Frontal cortex (tissue), 4 donors: ENCODE measurements around the gene NBAS. TPM values are rescaled to one million over a fixed set of nuclear protein-coding genes. Genes with fewer than 3 reads are reported as not detected.
"Not testable (repeated sequence)": the region's sequence is repeated elsewhere in the genome, so short reads cannot be mapped to it uniquely, and the experiment has no call there.

Source experiments
- DNase-seq, 2 donors: peaks; one replicate each; pipeline ENCODE4 v3.0.0; 2012; ENCODE audit warnings: low spot score in 2 of 2
- FAIRE-seq: peaks from 2 replicates; lab custom pipeline; 2012; peaks lifted over from hg19 to GRCh38; lab: Jason Lieb, UNC
- total RNA-seq: library from RNA; depleted of rRNA; stranded (reverse); fragments of >200 nt; gene quantifications from one replicate; pipeline ENCODE4 v1.2.3, GENCODE V29; 2014
- donor health status: control.
- donor health status: control.
- donor health status: control.

The NBAS gene
- total RNA-seq, 1 donor from 2014 or later = 173 TPM

DNA sequence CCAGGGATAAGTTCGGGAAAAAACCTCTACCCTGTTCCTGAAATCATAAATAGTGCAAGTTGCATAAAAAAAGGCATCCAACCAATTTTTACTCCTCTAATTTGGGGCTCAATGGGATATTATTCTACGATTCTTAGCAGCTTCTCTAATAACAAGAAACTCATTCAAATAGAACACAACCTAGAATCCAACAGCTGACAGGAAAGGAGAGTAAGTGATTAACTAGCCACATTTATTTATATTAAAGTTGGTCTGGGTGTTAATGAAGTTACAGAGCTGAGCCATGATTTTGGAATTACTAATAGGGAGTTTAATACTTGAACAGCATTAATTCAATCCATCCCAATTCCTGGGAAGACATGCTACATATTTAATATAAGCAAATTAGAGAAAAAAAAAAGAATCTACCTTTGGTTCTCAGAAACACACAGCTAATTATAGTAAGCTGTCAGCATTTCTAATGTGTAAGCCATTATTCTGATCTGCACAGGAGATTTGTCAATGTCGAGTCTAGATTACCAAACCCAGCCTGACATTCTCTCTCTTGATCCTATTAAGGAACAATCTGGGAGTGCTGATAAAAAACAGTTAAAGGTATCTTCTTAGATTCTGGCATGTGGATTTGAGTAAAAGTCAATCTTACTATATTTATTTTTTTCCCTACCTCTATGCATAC lies 267.7 kb downstream of the NBAS start:
- no peak for DNase-seq
- no peak for FAIRE-seq

DNA sequence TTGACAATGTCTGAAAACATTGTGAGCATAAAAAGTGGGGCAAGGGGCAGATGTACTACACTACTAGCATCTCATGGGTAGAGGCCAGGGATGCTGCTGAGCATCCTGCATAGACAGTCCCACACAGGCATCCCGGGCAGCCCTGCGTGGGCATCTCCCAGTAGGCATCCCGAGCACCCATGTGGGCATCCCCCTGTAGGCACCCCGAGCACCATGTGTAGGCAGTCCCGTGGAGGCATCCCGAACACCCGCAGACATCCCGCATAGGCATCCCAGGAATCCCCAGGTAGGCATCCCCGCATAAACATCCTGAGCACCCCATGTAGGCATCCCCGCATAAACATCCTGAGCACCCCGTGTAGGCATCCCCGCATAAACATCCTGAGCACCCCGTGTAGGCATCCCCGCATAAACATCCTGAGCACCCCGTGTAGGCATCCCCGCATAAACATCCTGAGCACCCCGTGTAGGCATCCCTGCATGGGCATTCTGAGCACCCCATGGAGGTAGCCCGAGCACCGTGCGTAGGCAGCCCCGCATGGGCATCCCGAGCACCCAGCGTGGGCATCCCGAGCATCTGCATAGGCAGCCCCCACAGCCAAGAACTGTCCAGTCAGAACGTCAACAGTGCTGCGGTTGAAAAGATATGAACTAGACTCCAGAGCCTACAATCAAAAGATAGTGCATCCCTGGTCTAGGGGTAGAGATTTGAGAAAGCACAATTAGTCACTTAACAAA lies 273.5 kb downstream of the NBAS start:
- FAIRE-seq = no peak
- DNase-seq = no peak

DNA sequence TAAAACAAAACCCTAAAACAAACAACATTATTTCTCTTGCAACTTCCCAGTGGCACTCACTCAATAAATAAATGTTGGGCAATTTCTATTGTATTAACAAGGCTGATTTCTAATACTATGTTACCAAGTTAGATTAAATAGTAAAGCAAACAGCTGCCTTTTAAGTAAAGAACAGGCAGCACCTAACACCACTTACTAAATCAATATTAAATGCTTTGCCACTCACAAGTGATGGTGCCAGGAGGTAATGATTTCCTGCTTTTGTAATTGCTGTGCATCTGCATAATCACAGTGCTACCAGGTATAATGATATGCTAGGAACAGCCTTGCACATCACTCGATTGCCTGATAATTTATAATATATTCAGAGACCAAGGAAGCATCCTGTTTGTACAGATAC lies 276.5 kb downstream of the NBAS start:
- FAIRE-seq (no peak), DNase-seq (no peak)

DNA sequence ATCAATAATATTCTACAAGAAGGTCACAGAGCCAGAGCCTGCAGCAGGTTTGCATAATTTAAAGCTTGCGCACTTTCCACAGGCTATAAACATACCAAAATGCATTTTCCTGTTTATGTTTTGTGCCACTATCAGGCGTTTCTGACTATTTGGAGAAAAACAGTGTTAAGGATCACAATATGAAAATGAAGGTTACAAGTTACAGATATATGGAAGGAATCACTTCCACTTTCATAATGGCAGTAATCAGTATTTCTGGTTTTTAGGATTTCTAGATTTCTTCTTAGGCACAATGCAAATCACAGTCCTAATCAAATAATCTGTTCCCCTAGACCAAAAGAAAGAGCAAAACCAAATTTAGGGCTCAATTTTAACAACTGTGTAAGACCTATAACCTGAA lies 279.5 kb downstream of the NBAS start:
- FAIRE-seq (no peak), DNase-seq (no peak)

DNA sequence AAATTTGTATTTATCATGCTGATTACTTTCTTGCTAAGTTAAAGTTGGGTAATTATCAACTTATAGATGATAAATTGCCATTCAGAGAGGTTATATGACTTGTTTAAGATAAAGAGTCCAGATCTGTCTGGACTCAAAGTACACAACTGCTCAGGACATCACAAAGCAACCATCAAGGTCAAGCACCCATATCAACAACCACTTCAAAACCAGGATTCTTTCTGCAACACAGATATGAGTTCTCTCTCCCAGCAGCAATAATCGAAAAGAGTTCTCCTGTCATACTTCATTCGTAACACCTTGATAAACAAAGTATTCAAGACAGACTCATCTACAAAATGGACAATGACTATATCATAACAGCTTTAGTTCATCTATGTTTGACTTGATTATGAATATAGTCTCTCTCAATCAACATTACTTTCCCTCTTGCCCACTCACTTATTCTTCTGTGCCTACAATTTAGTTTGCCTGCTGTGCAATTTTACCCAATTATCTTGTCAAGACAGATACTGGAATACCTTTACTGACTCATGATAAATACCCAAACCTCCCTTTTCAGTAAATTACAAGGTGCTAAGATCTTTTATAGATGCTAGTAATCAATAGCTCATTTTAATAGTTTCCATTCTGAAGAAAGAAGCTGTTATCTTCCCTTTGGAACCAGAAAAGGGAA lies 281.8 kb downstream of the NBAS start:
- no peak for FAIRE-seq
- no peak for DNase-seq

DNA sequence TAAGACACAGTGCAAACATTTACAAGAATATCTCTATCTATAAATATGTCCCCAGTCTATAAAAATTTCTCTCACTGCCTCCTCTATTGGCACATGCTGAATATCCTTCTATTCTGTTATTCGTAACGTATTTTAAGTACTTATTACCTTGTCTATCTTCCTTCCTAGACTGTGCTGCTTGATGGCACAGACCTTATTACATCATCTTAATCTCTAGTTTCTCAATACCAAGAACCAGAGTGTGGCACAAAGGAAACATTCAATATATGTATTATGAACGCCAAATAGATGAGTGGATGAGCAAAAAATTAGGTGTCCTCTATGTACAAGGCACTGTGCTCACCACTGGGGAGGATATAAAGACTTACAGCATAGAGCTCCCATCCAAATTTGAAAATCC lies 282.8 kb downstream of the NBAS start:
- no peak for FAIRE-seq
- no peak for DNase-seq

DNA sequence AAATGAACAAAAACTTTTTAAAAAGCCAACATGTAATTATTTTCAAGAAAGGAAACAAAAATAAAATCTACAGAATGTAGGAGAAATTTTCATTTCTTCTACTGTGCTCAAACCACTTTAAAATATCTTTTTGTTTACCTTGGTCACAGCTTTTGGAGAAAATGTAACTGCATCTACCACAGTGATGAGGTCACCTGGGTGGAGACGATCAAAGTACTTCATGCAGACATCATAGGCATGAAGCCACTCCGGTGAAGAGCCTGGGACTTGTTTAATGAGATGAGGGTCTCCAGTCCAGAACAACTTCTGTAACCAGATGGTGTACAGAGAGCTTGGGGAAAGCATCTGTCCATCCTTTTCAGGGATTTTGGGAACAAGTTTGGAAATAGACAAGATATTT lies 285.8 kb downstream of the NBAS start:
- DNase-seq = no peak

DNA sequence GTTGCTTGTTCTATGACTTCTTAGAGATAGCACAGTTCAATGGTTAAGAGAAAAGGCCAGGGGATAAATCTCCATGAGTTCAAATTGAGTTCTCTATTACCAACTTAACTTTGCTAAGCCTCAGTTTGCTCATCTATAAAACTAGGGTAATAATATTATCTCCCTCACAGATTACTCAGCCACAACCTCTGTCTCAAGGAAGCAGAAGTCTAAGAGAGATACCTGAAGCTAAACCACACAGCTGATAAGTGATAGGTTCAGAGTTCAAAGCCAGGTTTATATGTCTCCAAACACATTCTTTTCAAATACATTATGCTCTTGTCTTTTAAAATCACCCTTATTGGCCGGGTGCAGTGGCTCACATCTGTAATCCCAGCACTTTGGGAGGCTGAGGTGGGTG lies 287.7 kb downstream of the NBAS start:
- DNase-seq = no peak
- FAIRE-seq = no peak

More for the DNA sequence above, 285.8 kb downstream of the NBAS start:
- FAIRE-seq = no peak

DNA sequence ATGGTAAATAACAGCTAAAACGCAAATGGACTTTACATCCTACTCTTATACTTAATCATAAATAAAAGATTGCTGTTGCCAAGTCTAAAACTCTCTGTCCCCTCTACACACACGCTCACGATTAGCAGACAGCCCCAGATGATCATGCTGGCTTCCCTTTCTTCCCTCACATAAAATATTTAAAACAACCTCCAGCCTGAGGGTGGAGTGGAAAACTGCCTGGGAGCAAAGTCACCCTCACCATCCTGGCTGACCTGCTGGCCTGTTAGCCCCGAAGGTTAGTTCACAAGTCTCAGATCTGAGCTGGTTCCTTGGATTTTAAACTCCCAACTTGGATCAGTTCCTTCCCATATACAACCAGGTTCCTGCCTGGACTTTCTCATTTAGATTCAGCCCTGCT lies 288.2 kb downstream of the NBAS start:
- no peak for FAIRE-seq
- DNase-seq = no peak

DNA sequence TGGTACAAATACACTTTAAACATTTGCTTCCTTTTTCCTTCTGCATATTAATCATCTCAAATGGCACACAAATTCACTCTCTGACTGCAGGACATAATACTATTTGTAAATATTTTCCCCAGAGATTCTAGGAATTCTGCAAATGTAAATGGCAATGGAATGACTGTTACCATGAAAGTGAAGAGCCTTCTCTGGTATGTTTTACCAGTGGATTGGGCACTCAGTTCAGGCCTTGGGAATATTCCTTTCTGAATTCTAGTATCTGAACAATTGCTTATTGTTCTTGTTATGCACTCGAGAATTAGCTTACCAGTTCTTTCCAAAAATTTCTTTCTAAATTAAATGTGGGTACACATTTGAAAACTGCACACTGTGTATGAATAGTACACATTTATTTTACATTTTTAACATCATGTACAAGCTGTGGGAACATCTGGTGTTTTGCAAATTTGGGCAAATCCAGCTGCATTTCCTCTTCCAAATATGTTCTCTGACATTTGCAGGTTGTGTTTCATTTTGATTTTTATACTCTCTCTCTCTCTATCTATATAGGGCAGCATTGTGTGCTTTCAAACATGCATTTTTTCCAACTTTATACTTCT lies 289.1 kb downstream of the NBAS start:
- FAIRE-seq = no peak
- no peak for DNase-seq

DNA sequence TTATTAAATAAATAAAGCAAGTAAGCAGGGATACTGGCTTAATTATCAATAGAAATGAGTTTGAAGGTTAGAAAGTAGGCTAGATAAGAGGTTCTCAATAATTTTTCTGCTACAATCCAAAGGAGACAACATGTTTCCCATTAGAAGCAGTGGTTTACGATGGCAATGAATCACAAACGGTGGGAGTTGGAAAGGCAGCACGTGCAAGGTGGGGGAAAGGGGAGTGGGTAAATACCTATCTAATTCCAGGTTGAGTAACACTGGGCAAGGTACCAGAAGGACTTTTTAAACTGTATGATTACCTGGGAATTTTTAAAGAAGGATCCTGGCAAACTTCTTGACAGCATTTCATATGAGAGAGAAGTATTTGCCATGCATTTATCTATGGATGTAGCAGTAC lies 289.9 kb downstream of the NBAS start:
- FAIRE-seq = no peak

DNA sequence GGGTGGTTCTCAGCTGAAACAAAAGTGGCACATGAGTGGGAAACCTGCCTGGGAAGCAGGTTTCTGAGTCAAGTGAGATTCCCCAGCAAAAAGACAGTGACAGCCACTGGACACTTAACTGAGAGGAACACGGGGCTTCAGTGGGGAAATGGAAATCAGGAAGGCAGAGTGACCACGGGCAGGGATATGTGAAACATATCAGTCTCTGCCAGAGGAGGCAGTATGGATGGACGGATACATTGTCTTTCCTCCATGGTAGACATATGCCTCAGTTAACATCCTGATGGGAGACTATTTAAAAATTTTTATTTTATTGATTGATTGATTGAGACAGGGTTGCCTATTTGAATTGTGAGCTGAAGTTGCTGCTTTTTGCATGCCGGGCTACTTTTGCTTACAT lies 292.1 kb downstream of the NBAS start:
- DNase-seq (no peak), FAIRE-seq (no peak)

More for the DNA sequence above, 289.9 kb downstream of the NBAS start:
- no peak for DNase-seq

DNA sequence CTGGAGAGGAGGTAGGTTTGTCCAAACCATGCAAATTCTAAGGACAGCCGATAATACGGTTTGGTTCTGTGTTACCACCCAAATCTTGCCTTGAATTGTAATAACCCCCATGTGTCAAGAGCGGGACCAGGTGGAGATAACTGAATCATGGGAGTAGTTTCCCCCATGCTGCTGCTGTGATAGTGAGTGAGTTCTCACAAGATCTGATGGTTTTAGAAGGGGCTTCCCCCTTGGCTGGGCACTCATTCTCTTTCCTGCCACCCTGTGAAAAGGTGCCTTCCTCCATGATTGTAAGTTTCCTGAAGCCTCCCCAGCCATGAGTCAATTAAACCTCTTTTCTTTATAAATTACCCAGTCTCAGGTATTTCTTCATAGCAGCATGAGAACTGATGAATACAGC lies 295.2 kb downstream of the NBAS start:
- FAIRE-seq (no peak), DNase-seq (no peak)

DNA sequence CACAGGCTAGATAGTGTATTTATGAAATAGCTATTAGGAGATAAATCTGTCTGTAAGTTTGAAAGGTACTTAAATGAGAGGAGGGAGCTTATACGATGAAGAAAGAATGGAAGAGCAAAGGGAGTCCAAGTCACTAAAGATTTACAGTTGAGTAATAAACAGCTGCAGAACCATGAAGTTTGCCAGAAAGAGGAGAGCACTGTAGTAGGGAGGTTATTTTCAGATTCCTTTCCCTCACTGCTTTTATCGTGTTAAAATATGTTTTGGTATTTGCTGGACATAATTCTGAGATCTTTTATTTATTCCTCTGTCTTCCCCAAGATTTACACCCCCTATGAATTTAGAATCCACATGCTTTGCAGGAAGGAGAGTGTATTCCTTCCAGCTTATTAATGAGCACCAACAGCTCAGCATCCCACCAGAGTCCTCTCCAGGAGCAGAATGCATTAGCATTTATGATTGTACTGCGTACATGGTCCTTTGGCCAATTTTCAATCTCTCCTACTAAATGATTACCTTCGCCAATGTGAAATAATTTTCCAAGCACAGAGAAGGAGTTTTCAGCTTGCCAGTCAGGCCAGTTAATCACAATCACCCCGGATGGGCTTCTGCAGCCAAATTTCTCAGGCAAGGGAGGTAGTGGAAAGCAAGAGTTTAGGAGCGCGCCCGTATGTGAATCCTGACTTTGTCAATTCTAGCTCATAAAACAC lies 297.0 kb downstream of the NBAS start:
- no peak for DNase-seq
- FAIRE-seq = no peak

DNA sequence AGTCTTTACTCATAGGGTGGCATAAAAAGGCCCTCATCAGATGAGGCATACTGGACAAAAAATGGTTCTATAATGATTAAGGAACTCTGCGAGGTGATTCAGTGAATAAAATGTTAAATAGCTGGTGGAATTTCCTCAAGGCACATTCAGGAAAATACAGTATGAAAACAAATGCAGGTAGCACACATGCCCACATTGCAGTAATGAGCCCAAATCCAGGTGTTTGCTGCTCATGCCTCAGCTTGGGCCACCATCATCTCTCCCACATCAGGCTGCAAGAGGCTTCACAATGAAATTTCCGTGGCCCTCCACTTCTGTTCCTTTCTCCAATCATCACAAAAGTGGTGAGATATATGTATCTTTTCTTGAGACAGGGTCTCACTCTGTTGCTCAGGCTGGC lies 298.3 kb downstream of the NBAS start:
- FAIRE-seq = no peak

DNA sequence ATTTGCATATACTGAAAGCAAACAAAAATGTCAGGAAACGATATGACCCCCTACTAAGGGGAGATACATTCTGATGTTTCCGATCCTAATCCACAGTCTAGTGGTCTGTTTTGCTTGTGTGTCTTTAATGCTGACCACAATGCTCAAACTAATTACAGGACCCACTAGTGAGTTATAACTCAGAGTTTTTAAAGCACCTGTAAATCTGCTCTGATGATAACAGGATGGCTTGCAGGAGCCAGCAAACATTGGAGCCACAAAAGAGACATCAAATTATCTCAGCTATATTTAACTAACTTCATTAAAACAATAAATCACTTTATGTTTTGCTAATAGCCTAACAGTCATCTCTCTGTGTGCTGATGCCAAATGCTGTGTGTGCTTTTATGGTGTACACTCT lies 300.3 kb downstream of the NBAS start:
- DNase-seq (no peak), FAIRE-seq (no peak)

More for the DNA sequence above, 298.3 kb downstream of the NBAS start:
- no peak for DNase-seq

DNA sequence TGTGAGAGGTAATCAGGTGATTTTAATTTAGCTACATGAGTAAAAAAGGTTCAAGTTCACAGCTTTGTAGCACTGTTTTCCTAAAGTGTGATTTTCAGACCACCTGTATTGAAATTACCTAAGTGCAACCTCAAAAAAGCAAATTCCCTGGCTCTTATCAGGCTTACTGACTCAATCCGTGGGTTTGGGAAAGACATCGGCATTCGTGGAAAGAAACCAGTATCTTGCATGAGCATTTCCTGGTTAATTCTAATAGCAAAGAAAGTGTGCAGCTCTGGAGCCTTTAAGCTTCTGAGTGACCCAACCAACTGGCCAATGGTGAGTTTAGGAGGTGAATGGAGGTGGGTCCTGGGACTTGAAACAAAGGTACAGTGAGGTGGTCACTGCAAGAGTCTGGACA lies 300.9 kb downstream of the NBAS start:
- FAIRE-seq (no peak), DNase-seq (no peak)

DNA sequence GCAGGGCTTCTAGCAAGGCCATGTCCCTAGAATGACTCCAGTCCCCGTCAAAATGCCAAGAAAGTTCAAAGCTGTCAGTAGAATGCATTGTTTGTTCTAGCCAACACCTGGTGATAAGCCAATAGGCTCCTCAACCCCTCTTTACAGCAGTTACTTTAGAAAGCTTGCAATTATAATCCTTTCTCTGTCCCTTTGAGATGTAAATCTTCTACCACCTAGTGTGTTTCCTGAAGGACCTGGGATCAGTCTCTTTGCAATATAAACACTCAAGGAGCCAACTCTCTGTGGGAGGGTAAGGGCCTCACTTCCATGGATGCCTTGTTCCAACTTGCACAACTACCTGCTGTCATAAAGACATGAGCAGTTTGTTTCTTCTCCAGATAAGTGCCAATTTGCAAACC lies 301.8 kb downstream of the NBAS start:
- no peak for FAIRE-seq

DNA sequence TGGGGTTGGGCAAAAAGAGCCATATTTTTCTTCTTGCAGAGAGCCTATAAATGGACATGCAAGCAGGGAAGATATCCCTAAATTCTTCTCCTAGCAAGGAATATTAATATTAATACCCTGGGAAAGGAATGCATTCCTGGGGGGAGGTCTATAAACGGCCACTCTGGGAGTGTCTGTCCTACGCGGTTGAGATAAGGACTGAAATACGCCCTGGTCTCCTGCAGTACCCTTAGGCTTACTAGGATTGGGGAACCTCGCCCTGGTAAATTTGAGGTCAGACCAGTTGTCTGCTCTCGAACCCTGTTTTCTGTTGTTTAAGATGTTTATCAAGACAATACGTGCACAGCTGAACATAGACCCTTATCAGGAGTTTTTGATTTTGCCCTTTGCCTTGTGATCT lies 302.7 kb downstream of the NBAS start:
- not testable (repeated sequence) for FAIRE-seq, DNase-seq

More for the DNA sequence above, 301.8 kb downstream of the NBAS start:
- no peak for DNase-seq

DNA sequence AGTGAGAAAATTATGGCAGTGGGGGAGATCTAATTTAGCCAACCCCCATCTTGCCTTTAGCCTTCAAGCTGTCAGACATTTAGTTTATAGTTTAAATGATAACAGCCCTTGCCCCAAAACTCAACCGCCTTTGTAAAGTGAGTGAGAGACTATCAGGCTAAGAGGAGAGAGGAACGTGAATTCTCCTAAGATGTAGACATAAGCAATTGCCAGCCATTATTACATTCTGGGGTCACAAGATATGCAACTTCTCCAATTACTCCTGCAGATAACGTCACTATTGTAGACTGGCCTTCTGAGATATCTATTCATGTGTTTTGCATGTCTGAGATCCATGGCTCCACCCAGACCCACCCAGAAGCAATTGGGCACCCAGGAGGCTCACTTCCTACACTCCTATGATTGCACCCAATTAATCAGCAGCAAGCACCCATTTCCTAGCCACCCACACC lies 307.3 kb downstream of the NBAS start:
- FAIRE-seq (no peak), DNase-seq (no peak)
